BJ (cell line): ENCODE results near the gene DENND2A. TPM values are rescaled to one million over a fixed set of nuclear protein-coding genes. Genes with fewer than 3 reads are reported as not detected.

Experiments
- CTCF ChIA-PET: fragments of 350-600 bp; formaldehyde crosslinking; extraction: SDS; loops from one replicate; lab custom pipeline; 2021; ENCODE audit warnings: antibody characterized with exemption, inconsistent platforms; lab: Yijun Ruan, JAX
- POLR2A ChIA-PET: fragments of 300-600 bp; sonication (Branson Sonifier 250); formaldehyde crosslinking; extraction: SDS; loops from one replicate; lab custom pipeline; 2021; ENCODE audit warnings: antibody characterized with exemption; lab: Charles Lee
- DNase-seq: peaks from one replicate; pipeline ENCODE4 v3.0.0-alpha.2; 2011; ENCODE audit warnings: low read depth
- H3K27me3 ChIP-seq: 2 replicates; pipeline ENCODE4 v1.6.0; 2011; ENCODE audit warnings: low read length; ENCODE audit not compliant: control insufficient read depth, insufficient read depth
- H3K36me3 ChIP-seq: 2 replicates; pipeline ENCODE4 v1.5.1; 2011; ENCODE audit warnings: low read length; ENCODE audit not compliant: control insufficient read depth, insufficient read depth
- H3K4me3 ChIP-seq: 2 replicates; pipeline ENCODE4 v1.5.1; 2011; ENCODE audit warnings: low read depth, mild to moderate bottlenecking, control low read depth, low read length
- CTCF ChIP-seq: IDR thresholded peaks from 2 replicates; pipeline ENCODE4 v1.5.1; 2011; ENCODE audit warnings: low read depth, mild to moderate bottlenecking, control low read depth, inconsistent platforms, low read length, moderate library complexity; ENCODE audit not compliant: insufficient read depth
- polyA plus RNA-seq: library from polyadenylated mRNA; depleted of rRNA; stranded (reverse); fragments of >200 nt; gene quantifications from 2 replicates; pipeline ENCODE4 v1.2.3, GENCODE V29; 2011

The DENND2A gene
- polyA plus RNA-seq, 1 experiment: 3.3 TPM

- no peak for TF ChIP-seq CTCF
- DNase-seq: no peak
- ChIA-PET POLR2A (no interaction called here), CTCF (interaction anchor here (0.9 to 1.0 kb wide), 2 partner anchors 10 to 59 kb away, joined by 3 read pairs; no protein-coding TSS in a partner anchor)
- H3K27me3 ChIP-seq: no peaks in the 10 kb centered on the region
- H3K36me3 ChIP-seq: no peaks in the 10 kb centered on the region
- H3K4me3 ChIP-seq: no peak overlapping the region
These were observed 46.4 kb downstream of the DENND2A start for GRCh38 chr7:140594131-140594691.

- no peak for TF ChIP-seq CTCF
- DNase-seq: no peak
- CTCF ChIA-PET: interaction anchor here (0.9 to 1.0 kb wide), 2 partner anchors 10 to 59 kb away, joined by 3 read pairs; no protein-coding TSS in a partner anchor
- Histone ChIP-seq H3K4me3 (no peak overlapping the region), H3K36me3 (no peaks in the 10 kb centered on the region), H3K27me3 (no peaks in the 10 kb centered on the region)
- POLR2A ChIA-PET: no interaction called here
These were observed 47.0 kb downstream of the DENND2A start for GRCh38 chr7:140593672-140593982.

GRCh38 chr7:140592964-140593671 lies 47.5 kb downstream of the DENND2A start:
- CTCF ChIA-PET: interaction anchor here (0.6 to 1.0 kb wide), 2 partner anchors 18 to 60 kb away, joined by 3 read pairs; no protein-coding TSS in a partner anchor
- Histone ChIP-seq H3K36me3 (no peaks in the 10 kb centered on the region), H3K27me3 (no peaks in the 10 kb centered on the region), H3K4me3 (no peak overlapping the region)
- no peak for DNase-seq
- TF ChIP-seq CTCF: no peak
- POLR2A ChIA-PET: no interaction called here

- DNase-seq: no peak
- no peak for TF ChIP-seq CTCF
- H3K4me3 ChIP-seq: no peak overlapping the region
- POLR2A ChIA-PET: no interaction called here
- CTCF ChIA-PET: no interaction called here
- no peaks in the 10 kb centered on the region for H3K27me3 ChIP-seq
- peaks cover 1% of the 10 kb centered on the region; the same call in 1 of the 2 replicates for H3K36me3 ChIP-seq
These were observed 49.3 kb downstream of the DENND2A start for GRCh38 chr7:140591180-140591902.

- Histone ChIP-seq H3K36me3 (peaks cover 1% of the 10 kb centered on the region), H3K27me3 (no peaks in the 10 kb centered on the region), H3K4me3 (no peak overlapping the region)
- DNase-seq: no peak
- POLR2A ChIA-PET: no interaction called here
- CTCF ChIA-PET: interaction anchor here (1.4 kb wide), 1 partner anchor 14 kb away, joined by 3 read pairs; no protein-coding TSS in a partner anchor
- TF ChIP-seq CTCF: no peak
These were observed 53.4 kb downstream of the DENND2A start for GRCh38 chr7:140587243-140587642.
